ENCODE data around the gene HMMR. TPM values are rescaled to one million over a fixed set of nuclear protein-coding genes. Genes with fewer than 3 reads are reported as not detected.
A peak's percentile ranks its signal among the peaks of the same experiment; 100 is the strongest.

Gene HMMR
- total RNA-seq, 1 donor: 0.54 TPM

DNA sequence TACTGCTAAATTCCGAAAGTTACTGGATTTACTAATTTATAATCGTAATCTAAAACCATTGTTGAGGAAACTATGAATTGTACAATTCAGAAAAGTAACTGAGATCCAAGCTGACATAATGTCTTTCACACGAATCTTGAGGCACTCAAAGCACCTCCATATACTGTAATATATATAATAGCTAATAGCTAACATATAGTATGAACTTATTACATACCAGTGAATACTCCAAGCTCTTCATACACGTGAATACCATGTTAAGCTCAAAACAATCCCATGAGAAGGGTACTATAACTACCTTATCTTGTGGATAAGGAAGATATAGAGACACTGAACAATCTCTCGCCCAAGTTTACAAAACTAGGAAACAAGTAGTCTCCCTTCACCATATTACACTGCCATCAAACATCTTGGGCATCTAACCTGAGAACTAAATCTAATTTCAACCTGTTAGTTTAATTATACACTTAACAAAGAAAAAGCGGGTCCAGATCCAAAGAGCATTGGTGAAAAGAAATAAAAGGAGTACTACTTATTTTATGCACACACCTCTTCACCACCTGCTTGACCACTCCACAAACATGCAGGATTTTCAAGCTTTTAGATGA, 1.6 kb upstream of the HMMR start:
- no peak for DNase-seq (ENCODE audit: low read depth in 2 of 3, low spot score in 2 of 3)

DNA sequence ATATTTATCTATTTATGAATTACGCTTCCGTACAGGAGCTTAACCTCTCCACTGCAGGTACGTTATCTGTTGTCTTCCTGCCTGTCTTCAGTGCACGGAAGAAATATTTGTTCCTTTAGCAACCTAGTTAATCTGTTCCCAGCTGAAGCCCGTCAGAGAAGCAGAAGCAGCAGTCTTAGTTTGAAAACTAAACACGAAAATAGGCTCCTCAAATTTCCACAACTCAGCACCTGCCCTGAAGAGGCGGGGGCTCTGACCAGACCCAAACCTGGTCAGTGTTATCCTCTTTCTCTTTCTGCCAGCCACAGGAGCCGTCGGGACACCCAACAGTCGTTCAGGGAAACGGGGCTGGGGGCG, 992 bp upstream of the HMMR start:
- no peak for DNase-seq (ENCODE audit: low read depth in 2 of 3, low spot score in 2 of 3)

DNA sequence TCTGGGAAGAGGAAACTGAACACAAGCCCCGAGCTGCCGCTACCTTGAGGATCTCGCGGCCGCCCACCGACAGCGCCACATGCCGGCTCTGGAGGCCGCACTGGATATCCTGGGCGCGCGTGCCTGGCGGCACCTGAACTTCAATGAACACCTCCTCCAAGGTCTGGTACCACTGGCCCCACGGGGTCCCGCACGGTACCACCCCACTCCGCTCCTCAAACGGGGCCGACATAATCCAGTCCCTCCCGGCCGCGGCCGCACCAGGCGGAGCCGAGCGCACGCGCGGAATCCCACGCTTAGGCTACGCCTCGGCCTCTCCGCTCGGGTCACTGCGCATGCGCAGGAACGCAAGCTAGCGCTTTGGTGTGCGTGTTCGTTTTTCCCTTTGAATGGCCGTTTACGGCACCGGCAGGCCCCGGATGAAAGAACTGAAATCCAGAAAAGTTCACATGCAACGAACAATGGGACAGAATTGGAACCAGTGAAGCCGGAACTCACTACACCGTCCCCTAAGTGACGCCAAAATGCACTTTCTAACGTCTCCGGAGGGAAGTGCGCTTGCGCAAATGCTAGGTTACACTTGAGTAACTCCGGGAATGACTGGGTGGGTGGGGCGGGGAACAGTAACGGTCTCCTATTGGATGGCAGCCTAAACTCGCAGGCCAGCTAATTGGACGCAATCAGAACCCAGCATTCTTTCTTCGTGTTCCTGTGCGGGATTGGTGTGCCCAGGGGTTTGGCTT, 442 bp upstream of the HMMR start, which contains the start of gene NUDCD2:
TSS of gene NUDCD2 (minus strand) at position 284 of the 743 bp plus-strand sequence. CDS start at position 232, 52 bp downstream.
- peak; percentile 97 to 99 (median 98) for DNase-seq (ENCODE audit: low read depth in 2 of 3, low spot score in 2 of 3)

GRCh38 chr5:163463063-163463435, 2.6 kb downstream of the HMMR start:
- DNase-seq (ENCODE audit: low read depth in 2 of 3, low spot score in 2 of 3): no peak

DNA sequence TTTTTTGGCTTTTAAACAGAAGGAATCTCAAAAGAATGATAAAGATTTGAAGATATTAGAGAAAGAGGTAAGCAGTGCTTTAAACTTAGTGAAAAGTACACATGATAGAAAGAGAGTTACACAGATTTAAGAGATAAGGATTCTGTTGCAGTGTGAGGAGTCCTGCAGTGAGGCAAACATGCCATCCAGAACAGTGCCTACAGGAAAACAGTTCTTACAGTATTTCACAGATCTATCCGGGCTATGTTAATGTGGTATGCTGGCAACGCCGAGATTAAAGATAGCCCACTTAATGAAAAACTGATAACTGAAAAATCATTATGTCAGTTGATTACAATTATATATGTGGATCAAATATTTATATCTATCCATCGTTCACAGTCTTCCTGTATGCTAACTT, 7.2 kb downstream of the HMMR start:
- DNase-seq (ENCODE audit: low read depth in 2 of 3, low spot score in 2 of 3): no peak

- peak in 1 of 3 donors; percentile 36 for DNase-seq (ENCODE audit: low read depth in 2 of 3, low spot score in 2 of 3)
Observed at GRCh38 chr5:163473635-163474243, 13.3 kb downstream of the HMMR start.

- DNase-seq (ENCODE audit: low read depth in 2 of 3, low spot score in 2 of 3): no peak
Observed at GRCh38 chr5:163475411-163475810, 15.0 kb downstream of the HMMR start.

GRCh38 chr5:163478126-163478981, 17.9 kb downstream of the HMMR start:
- DNase-seq (ENCODE audit: low read depth in 2 of 3, low spot score in 2 of 3): no peak

- no peak for DNase-seq (ENCODE audit: low read depth in 2 of 3, low spot score in 2 of 3)
Observed at GRCh38 chr5:163478982-163479271, 18.5 kb downstream of the HMMR start.

GRCh38 chr5:163489055-163489744, 28.8 kb downstream of the HMMR start:
- peak in 1 of 3 donors; percentile 8 for DNase-seq (ENCODE audit: low read depth in 2 of 3, low spot score in 2 of 3)

- DNase-seq (ENCODE audit: low read depth in 2 of 3, low spot score in 2 of 3): no peak
Observed at GRCh38 chr5:163489745-163490075, 29.3 kb downstream of the HMMR start.

GRCh38 chr5:163496286-163496685, 35.9 kb downstream of the HMMR start:
- DNase-seq (ENCODE audit: low read depth in 2 of 3, low spot score in 2 of 3): no peak

- DNase-seq (ENCODE audit: low read depth in 2 of 3, low spot score in 2 of 3): no peak
Observed at GRCh38 chr5:163497315-163497714, 36.9 kb downstream of the HMMR start.

DNA sequence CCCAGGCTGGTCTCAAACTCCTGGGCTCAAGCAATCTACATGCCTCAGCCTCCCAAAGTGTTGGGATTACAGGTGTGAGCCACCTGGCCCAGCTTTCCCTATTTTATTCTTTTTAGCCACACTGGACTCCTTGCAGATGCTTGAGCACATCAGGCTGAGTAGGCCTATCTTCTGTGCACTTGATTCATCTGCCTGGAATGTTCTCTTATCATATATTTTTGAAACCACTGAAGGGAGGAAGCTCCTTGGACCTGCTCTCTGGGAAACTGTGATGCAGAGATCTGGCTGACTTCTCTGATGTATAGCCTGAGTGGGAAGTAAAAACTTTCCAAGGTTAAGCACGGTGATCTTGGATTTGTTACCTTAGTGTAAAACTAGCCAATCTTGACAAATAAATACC, 38.5 kb downstream of the HMMR start:
- no peak for DNase-seq (ENCODE audit: low read depth in 2 of 3, low spot score in 2 of 3)

- DNase-seq (ENCODE audit: low read depth in 2 of 3, low spot score in 2 of 3): no peak
Observed at GRCh38 chr5:163502521-163502920, 42.1 kb downstream of the HMMR start.

GRCh38 chr5:163503106-163504078, 43.0 kb downstream of the HMMR start:
- peak in 2 of 3 donors; percentile 75 to 77 for DNase-seq (ENCODE audit: low read depth in 2 of 3, low spot score in 2 of 3)

GRCh38 chr5:163504079-163504931, 43.9 kb downstream of the HMMR start:
- DNase-seq (ENCODE audit: low read depth in 2 of 3, low spot score in 2 of 3): peak in 2 of 3 donors; percentile 40 to 66

DNA sequence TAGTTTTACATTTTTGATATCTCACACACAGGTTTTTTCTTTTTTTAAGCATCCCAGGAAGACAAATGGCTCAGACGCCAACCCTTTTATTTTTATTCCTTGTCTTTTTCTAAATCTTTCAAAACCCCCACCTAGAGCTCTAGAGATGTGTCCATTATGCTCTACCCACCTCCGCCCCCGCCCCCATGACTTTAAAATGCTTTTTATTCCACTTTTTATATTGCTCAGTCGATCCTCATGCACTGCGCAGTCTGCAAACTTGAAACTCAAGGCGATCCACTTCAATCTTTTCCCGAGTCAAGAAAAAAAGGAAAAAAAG, 44.6 kb downstream of the HMMR start:
- DNase-seq (ENCODE audit: low read depth in 2 of 3, low spot score in 2 of 3): no peak

Data from hematopoietic multipotent progenitor cell (in vitro differentiated cells).